Right lobe of liver (tissue), 4 donors: ENCODE results near the gene BCAM.

Experiments
- CTCF ChIP-seq, 4 donors: fragments of 200-600 bp in 3 of 4; fragments of 450-650 bp in 1 of 4; IDR thresholded peaks; one replicate each; pipeline versions ENCODE4 v1.5.1 to v1.8.0; 2016 to 2022; ENCODE audit warnings: antibody characterized with exemption in 4 of 4, mild to moderate bottlenecking in 2 of 4
- POLR2A ChIP-seq: fragments of 450-650 bp; IDR thresholded peaks from one replicate; pipeline ENCODE4 v1.6.1; 2017; ENCODE audit warnings: antibody characterized with exemption, mild to moderate bottlenecking
- donor health status: DM: no; HTN: no; CAD: no.
- donor health status: DM: no; HTN: no; CAD: no.
- donor health status: DM: no; HTN: yes; CAD: no.

DNA sequence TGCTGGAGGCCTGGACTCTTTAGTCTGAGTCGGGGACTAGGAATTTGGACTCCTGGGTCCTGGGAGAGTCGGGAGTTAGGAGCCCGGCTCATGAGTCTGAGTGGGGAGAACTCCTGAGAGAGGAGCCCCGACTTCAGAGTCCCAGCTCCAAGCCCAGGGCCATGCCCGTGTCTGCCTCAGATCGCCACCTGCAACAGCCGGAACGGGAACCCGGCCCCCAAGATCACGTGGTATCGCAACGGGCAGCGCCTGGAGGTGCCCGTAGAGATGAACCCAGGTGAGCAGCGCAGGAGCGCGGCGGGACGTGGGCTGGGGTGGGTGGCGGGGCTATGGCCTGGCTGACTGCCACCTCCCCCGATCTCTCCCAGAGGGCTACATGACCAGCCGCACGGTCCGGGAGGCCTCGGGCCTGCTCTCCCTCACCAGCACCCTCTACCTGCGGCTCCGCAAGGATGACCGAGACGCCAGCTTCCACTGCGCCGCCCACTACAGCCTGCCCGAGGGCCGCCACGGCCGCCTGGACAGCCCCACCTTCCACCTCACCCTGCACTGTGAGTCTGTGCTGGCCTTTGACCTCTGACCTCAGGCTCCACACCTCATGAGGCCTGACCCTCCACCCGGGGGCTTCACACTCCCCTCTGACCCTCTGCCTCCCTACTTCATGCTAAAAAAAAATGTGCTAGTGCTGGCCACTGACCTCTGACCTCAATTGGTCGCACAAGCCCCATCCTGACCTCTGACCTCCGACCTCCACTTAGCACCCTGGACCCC is 4.4 kb downstream of the BCAM start:
- TF ChIP-seq CTCF (IDR thresholded peaks at IDR 0.05): no peak
- TF ChIP-seq POLR2A: no peak
